ENCODE measurements around the gene KCNC1.

DNA sequence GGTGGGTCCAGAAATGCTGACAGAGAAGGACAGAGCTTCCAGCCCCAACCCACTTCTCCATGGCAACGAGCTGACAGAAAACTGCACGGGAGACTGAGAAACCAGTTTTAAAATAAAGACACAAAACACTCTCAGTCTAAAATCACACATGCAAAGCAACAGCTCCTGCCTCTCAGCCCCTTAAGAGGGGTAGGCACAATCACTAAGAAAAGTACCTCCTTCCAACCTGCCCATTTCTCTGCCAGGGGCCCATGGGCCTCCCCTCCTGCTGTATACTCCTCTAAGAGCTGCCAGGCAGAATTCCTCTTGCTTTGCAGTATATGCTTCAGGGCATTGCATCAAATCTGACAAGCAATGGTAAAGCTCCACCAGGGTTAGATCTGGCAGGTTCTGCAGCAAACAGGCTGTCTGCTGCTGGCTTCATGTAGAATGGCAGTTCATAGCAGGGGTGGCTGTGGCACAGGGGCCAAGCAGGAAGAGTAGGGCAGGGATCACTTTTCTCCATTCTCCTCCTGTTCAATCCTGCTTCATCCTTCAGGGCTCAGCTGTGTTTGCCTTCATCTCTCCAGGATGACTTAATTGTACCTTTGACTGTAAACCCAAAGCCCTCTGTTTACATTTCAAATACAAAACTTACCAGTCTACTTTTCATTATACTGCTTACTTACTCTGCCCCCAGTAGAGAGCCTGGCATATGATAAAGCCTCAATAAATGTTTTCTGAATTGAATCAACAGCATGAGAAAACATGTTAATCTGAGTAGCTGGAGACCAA lies 77.7 kb downstream of the KCNC1 start:
- TF ChIP-seq GATA2 (IDR thresholded peaks at IDR 0.05; ENCODE audit: low read depth, low read length) (no peak), GATA3 (IDR thresholded peaks at IDR 0.05; ENCODE audit: low read depth, low read length) (no peak)

Data from SH-SY5Y (cell line).